ENCODE results near the gene KIF23.

- TF ChIP-seq CTCF (conservative IDR thresholded peaks at IDR 0.05 in 1 of 2, IDR thresholded peaks at IDR 0.05 in 1 of 2; ENCODE audit: low read depth in 1 of 2, low read length in 2 of 2) (no peak), EZH2 (IDR thresholded peaks at IDR 0.05; ENCODE audit: low read length, missing control alignments) (no peak)
Measured at GRCh38 chr15:69412701-69413100, 1.4 kb upstream of the KIF23 start.

Data from fibroblast of lung (primary cell).